NCI-H1436 treated with DMSO at 0.1 percent for 48 hours (cell line): ENCODE data around the gene NUP133.
A peak's percentile ranks its signal among the peaks of the same experiment; 100 is the strongest.
"Not testable (repeated sequence)": the region's sequence is repeated elsewhere in the genome, so short reads cannot be mapped to it uniquely, and the experiment has no call there.

Experiments
- DNase-seq: peaks from one replicate; lab custom pipeline; 2025; lab: John Stamatoyannopoulos, UW

NUP133 gene

DNA sequence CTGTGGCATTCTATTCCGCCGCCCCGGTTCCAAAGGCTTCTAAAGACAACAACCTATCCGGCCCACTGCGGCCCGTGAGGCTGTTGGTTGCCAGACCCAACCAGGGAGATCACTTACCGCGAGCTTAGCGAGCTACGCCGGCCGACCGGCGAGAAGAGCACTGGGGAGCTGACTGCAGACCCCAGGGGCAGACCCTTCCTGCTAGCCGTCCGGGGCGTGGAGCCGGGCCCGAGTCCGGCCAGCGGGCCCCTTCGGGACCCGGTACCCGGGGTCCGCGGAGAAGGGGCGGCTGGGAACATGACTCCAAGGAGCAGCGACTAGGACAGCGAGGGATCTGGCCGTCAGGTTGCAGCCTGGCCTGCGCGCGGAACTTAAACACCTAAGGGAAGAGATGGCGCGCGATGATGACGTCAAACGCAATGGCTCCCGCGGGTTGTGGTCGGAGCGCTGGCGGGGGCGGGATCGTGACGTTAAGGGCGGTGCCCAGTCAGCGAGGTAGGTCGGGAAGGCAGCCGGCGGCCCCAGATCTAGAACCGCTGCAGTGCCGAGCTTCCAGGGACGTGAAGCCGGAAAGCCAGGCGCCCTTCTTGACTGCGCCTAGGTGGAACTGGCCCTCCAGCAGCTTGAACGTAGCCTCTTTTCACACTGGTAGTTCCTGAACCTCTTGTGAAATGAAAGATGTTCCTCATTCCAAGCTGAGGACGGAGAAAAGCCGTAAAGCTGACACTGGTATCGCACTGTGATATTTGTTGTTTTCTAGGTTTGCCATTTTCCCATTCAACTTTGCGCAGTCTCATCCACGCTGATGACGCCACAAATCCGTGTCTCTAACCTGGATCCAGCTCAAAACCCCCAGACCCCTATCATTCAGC is at the start of gene NUP133:
TSS of gene NUP133 (minus strand) at position 391 of the 872 bp plus-strand sequence. CDS start at position 299, 92 bp downstream.
- peak; percentile 93 for DNase-seq

DNA sequence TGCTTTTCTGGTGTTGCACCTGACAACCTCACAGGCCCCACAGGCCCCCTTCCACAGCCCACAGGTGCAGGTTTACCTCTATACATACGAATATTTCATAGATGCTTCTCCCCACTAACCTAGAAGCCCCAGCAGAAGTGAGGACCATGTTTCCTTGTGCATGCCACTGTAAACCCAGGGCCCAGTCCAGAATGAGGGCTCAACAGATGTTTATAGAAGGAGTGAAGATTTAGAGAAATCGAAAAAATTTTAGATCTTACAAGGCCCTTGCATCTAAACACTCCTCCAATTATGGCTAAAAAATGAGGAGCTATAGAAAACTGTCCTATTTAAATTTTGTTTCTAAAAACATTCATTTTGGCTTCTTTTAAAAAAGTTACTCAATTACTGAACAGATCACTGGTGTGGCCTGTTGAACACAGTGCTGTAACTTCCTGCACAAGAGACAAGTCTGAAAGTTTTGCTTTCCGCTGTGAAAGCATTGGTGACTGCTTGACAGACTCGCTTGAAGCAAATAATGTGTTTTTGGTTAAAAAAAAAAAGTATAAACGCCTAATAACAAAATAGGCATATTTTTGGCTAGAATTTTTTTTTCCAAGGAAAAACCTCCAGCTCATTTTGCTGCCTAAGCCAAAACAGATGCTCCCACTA is 49.2 kb upstream of the NUP133 start:
- no peak for DNase-seq

DNA sequence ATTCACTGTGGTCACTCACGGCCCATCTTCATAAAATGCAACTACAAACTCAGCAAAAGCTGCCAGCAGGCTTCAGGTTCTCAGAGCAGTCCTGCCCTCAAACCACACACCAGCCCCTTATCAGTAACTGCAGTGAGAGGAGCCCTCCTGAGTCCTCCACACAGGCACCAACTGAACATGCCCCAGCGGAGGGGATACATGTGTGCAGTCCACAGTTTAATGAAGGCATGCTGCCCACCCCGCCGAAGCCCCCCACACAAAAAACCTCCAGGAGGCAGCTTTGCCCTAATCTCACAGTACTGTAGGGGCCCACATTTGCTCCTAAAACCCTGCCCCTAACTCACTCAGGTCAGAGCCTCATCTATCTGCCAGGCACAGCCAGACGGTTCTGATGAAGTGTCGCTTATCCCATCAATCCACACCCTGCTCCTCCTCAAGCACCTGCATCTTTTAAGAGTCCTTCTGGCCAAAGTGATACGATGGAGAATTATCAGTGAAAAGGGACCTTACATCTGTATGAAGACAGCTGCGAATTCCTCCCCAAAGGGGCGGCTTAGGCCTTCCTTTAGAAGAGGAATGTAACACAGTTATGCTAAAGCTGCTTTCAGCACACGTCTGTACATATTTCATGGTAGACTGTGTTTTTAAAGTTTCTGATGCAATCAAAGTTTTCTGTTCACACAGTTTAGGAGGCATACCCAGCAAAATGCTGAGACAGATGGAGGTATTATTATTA is 46.9 kb upstream of the NUP133 start:
- DNase-seq = no peak

DNA sequence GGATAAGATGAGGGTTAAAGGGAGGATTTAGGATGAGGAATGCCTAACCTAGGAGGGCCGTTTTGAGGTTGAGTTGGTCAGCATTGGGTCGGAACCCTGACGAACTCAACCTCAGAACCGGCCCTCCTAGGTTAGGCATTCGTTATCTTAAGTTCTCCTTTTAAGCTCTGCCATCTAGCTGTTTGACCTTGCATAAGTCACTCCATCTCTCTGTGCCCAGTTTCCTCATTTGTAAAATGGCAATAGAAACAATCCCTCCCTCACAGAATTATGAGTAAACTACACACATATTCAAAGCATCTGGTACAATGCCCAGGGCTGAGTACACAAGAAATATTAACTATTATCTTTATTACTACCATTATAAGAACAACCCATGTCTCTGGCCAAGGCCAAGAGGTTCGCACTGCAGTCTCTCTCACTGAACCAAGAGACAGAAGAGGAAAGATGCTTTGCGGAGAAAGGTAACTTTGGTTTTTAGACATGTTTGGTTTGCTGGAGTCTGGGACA is 45.5 kb upstream of the NUP133 start:
- no peak for DNase-seq

DNA sequence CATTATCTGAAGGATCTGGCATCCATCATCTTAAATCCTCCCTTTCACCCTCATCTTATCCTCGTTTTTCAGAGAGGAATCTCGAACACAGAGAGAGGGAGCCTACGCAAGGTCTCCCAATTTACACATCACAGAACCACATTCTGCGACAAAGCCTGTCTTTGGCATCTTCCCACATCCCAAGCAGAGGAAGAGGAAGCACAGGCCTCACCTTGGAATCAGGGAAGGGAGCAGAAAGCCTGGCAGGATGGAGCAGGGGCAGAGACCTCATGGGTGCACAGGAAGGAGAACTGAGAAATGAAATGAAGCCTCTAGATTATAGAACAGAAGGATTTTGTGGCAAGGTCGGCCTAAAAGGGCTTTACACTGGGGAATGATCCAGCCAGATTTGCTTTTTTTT is 44.6 kb upstream of the NUP133 start:
- DNase-seq = no peak

DNA sequence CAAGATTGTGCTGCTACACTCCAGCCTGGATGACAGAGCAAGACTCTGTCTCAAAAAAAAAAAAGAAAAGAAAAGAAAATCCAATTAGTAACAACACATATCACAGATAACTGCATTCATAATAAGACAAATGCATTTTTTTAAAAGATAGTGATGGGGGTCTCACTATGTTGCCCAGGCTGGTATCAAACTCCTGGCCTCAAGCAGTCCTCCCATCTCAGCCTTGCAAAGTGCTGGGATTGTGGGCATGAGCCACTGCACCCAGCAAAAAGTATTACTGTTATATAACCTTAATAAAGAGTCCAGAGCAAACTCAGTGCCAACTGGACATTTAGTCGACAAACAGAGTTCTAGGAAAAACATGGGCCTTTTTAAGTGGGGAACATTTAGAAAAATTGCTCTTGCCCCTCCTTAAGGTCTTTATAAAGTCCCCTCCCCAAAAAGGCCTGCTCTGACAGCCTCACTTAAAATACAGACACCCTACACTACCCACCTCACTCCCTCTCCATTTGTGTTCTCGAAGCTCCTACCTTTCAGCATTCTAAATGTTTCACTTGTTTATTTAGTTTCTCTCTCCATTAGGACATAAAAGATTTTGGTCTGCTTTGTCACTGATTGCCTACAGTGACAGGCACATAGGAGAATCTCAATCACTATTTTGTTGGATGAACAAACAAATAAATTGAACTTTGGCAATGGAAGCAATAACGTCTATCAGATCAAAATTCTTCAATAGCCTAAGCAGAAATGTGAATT is 42.8 kb upstream of the NUP133 start:
- no peak for DNase-seq

DNA sequence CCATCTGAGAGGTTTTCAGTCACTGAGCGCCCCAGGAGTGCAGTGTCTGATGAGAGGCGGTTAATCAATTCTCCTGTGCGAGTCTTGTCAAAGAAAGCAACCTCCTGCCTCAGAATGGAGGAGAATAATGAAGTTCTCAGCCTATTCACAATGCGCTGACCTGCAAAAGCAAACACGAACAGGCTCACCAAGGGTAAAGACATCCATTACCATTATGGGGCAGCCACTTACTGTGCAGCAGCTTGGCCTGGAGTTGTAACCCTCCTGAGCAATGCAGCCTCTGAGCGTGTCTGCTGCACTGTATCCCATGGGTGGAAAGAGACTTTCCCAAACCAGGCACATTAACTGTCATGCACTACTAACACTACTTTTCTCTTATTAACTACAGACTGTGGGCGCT is 39.4 kb upstream of the NUP133 start:
- DNase-seq = no peak

DNA sequence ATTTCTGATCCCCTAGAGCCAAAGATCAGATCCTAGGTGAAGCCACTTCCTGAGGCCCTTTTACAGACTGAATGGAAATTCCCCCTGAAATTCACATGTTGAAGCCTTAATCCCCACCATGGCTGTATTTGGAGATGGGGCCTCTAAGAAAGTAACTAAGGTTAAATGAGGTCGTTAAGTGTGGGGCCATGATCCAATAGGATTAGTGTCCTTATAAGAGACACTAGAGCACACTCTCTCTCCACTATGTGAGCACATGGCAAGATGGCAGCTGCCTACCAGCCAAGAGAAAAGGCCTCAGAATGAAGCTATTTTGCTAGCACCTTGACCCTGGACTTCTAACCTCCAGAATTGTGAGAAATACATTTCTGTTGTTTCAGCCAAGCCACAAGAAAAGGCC is 36.4 kb upstream of the NUP133 start:
- no peak for DNase-seq

DNA sequence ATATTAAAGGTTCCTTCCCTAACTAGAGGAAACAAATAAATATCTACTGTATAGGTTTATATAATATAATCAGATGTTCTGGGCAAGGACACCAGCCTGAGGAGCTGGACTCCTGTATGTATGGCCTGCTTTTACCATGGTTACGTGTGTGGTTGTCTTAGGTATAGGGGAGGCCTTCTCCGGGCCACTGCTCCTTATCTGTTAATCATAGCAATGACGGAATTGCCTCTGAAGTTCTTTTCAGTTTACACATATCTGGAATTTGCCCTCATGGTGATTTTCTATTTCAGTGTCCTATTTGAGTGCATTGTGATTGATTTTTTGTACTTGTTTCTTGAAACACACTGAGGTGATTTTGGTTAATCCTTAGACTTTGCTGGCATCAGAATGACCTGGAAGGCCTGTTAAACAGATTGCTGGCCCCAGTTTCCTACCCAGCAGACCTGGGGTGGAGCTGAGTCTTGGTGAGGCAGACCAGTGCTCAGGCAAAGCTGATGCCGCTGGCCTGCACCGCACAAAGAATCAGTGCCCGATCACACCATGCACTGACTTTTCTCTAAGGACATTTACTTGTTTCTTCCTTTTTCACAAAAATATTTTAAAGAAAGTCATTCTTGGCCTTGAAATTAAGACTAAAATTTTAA is 31.8 kb upstream of the NUP133 start:
- DNase-seq = no peak

DNA sequence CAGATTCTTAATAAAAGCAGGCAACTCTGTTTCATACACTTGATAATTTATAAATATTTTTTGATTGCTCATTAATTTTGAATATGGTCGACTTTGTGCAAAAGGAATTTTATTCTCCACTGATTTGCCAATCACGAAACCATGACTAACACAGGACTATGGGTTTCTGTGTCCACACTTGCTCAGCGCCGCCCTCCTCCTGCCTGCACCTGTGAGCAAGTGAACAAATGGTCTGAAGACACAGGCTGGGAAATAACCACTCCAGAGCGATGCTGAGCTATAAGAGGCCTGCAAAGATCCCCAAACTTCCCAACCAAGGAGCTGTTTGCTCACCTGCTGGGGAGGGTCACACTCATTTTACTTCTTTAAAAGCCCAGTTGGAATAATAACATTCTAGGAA is 30.8 kb upstream of the NUP133 start:
- DNase-seq = no peak

DNA sequence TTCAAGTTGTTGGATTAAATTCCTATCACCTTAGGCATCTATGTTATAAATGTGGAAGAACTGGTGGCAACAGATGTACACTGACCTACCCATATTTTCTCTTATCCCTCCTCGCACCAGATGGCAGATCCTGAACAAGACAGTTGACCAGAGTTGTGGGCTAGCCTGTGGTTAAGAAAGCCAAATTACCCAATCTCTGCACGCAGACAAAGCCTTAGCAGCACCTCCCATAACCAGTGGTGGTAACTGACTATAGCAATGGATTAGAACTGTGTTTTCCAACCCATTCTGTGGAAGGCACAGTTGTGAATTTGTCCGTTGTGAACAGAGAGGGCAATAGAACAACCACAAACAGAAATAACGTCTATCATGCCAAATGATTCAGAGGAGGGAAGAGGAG is 29.8 kb upstream of the NUP133 start:
- no peak for DNase-seq

DNA sequence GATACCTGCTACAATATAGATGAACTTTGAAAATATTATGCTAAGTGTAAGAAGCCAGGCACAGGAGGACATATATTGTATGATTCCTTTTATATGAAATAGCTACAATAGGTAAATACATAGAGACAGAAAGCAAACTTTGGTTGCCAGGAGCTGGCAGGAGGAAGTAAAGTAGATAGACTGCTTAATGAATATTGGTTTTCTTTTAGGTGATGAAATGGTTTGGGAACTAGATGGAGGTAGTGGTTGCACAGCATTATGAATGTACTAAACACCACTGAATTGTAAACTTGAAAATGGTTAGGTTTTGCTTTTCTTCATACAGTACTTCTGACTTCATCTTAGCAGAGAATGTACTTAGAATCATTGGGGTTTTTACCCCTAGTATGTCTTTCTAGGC is 28.8 kb upstream of the NUP133 start:
- DNase-seq = no peak

DNA sequence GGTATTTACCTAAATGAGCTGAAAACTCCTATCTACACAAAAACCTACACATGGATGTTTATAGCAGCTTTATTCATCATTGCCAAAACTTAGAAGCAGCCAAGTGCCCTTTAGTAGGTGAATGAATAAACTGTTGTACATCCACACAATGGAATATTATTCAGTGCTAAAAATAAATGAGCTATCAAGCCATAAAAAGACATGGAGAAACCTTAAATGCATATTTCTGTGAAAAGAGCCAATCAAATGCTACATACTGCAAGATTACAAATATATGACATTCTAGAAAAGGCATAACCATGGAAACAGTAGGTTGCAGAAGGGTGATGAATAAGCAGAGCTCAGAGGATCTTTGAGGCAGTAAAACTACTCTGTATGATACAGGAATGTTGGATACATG is 27.1 kb upstream of the NUP133 start:
- no peak for DNase-seq

DNA sequence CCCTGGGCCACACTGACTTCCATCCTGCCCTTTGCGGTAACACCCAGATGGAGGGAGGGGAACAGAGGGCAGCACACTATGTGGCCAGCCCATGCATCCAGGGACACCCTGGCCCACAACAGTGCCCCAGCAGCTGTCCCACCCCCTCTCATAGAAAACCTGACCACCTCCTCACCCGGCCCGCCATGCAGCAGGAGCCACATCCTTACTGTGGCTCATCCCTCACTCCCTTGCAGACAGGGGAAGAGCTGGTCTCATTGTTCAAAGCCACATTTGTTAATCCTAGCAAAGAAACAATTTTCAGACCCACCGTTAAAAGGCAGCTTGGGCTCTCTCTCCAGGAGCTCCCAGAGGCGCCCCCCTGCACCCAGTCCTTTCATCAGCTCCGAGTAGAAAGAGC is 23.2 kb upstream of the NUP133 start:
- DNase-seq = no peak

DNA sequence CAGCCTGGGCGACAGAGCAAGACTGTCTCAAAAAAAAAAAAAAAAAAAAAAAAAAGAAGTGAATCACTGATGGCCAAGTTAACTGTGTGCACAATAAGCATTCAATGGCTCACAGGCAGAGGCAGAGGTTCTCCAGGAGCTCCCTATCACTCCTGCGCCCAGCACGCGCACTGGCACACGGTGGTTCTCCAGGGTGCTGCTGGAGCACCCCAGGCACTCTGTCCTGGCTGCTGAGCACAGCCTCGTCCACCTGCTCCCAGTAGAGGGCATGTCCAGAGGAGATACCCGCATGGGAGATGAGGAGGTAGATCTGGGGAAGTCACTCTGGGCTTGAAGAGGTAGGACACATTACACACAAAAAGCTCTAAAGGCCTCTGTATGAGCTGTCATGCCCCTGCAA is 21.5 kb upstream of the NUP133 start:
- no peak for DNase-seq

DNA sequence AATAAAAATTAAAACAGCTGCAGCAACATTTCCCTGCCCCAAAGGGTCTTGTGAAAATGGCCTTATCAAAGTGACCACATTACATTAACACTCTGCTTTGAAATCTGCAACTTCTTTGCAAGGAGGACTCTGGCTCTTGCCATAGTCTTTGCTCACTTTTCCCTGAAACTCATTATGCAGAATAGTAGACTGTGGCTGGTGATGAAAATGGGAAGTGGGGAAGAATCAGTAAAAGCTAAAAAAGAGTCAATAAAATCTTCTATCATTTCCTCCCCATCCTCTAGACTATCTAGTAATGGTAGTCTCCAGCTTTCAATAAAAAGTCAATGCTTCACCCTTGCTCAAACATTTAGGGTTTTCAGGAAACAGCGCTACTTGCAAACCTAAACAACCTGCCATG is 18.6 kb upstream of the NUP133 start:
- no peak for DNase-seq

DNA sequence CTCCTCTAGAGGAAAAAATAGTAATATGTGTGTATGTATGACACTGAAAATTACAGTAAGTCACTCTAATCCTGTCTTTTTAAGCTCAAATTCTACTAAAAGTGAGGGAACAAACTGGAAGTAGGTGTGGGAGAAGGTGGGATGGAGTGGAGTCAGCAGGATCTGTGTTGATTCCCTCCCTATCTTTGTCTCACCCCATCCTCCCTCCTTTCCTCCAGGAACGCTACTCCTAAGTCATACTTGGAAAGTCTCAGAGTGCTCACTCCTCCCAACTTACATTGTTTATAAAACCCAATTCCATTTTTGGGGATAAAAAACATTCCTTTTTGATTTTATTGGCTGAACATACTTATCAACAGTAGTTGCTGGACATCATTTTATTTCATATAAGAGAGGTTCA is 14.9 kb upstream of the NUP133 start:
- no peak for DNase-seq

DNA sequence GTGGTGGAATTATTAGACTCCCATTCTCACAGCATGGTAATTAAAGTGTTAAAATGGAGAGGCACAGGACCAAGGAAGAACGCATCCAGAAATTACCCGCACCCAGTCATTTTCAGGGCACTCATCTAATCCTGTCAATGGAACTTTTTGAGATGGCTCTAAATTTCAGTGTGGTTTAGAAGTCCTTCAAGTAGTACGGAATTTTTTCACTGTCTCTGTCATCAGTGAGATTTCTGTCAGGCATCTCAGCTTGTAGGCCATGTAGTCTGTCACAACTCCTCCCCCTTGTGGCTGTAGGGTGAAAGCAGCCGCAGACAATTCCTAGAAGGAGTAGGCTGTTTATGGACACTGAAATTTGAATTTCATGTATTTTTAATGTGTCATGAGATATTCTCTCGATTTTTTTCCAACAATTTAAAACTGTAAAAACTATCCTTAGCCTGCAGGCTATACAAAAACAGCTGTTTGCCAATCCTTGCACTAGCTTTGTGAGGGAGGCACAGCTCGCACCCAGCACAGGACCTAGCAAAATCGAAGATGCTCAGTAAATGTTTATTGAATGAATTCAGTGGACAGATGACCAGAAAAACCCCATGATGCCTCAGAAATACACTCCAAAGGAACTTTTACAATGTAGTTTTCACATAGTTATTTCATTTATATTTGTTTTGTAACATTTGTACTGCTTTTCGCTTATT is 6.6 kb upstream of the NUP133 start:
- DNase-seq = no peak

DNA sequence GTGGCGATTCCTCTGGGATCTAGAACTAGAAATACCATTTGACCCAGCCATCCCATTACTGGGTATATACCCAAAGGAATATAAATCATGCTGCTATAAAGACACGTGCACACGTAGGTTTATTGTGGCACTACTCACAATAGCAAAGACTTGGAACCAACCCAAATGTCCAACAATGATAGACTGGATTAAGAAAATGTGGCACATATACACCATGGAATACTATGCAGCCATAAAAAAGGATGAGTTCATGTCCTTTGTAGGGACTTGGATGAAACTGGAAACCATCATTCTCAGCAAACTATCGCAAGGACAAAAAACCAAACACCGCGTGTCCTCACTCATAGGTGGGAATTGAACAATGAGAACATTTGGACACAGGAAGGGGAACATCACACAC is 3.5 kb upstream of the NUP133 start:
- not testable (repeated sequence) for DNase-seq

DNA sequence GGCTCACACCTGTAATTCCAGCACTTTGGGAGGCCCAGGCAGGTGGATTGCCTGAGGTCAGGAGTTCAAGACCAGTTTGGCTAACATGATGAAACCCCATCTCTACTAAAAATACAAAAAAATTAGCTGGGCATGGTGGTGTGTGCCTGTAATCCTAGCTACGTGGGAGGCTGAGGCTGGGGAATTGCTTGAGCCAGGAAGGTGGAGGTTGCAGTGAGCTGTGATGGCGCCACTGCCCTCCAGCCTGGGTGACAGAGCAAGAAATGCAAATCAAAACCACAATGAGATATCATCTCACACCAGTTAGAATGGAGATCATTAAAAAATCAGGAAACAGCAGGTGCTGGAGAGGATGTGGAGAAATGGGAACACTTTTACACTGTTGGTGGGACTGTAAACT is 3.1 kb upstream of the NUP133 start:
- DNase-seq = not testable (repeated sequence)

DNA sequence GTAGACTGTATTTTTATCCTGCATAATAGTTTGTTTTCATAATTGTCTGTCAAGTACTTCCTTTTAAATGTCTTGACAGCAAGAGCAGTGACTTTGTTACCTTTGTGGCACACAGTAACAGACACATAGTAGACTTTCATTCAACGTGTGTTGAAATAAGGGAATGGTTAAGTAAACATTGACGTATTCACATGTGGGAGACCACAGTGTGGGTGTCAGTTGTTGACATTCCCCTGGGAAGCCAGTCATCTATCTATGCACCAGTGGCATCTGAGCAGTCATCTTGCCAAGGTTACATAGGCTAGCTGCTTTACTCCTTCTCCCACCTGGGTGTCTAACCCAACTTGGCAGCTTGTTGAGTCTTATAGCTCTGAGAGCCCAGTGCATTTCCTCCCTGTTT is 1.4 kb upstream of the NUP133 start:
- no peak for DNase-seq
